A172 (cell line): ENCODE data around the gene RBX1. TPM values are rescaled to one million over a fixed set of nuclear protein-coding genes. Genes with fewer than 3 reads are reported as not detected.

Source experiments
- DNase-seq: peaks from one replicate; pipeline ENCODE4 v3.0.0-alpha.2; 2015; ENCODE audit warnings: low spot score
- total RNA-seq: library from RNA; depleted of rRNA; stranded (reverse); fragments of >200 nt; shearing (Covaris generic); gene quantifications from 2 replicates; pipeline ENCODE4 v1.2.3, GENCODE V29; 2014; rRNA removed

Gene RBX1
- total RNA-seq, 1 experiment from 2014 or later, result 101 TPM

DNA sequence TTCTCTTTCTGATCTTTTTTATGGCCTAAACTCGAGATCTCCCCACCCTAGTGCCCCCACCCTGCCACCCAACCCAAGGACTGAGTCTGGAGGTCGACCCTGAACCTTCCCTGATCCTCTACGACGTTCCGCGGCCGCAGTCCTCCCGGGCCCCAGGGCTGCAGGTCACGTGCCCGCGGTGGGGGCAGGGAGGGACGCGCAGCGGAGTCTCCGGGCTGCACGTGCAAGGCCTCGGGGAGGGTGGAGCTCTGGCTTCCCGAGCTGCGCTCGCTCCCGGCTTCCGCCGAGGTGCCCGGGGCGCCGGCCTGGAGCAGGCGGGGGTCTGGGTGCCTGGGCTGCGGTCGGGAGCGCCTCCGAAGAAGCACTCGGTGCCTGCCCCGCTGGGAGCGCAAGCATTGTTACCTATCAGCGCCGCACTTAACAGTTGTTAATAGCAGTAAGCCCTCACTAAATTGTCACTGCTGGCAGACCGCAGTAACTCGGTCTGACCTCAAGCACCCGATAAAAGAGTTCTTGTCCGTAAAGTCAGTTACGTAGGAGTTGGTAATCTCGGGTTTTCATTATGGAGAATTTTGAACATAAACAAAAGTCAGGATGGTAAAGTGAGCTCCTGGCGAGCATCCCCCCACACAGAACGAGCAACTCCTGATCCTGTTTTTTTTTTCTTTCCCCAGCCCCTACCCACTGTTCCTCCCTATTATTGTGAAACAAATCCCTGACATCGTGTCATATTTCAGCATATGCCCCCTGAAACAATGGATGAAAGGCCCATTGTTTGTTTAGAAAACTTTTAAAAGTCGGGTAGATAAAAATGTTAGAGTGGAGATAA is 71.5 kb downstream of the RBX1 start:
- DNase-seq, result peak; percentile 18

Other genes starting within 250 kb of the RBX1 start
- 24.8 and 28.2 TPM in 2 replicates for gene SLC25A17, start 132.0 kb upstream of the RBX1 start, total RNA-seq
- gene ST13, start 94.7 kb upstream of the RBX1 start, total RNA-seq, result 202 and 210 TPM in 2 replicates
- 6.4 and 8.5 TPM in 2 replicates for gene XPNPEP3, start 94.2 kb upstream of the RBX1 start, total RNA-seq
- not detected in 2 replicates for gene DNAJB7, start 89.3 kb upstream of the RBX1 start, total RNA-seq
- gene EP300, start 141.2 kb downstream of the RBX1 start, total RNA-seq, result 7.5 and 8.1 TPM in 2 replicates